ENCODE measurements around the gene GDAP1L1. TPM values are rescaled to one million over a fixed set of nuclear protein-coding genes. Genes with fewer than 3 reads are reported as not detected.
"Not testable (repeated sequence)": the region's sequence is repeated elsewhere in the genome, so short reads cannot be mapped to it uniquely, and the experiment has no call there.

GDAP1L1 gene
- total RNA-seq, 1 donor from 2014 or later: not detected

DNA sequence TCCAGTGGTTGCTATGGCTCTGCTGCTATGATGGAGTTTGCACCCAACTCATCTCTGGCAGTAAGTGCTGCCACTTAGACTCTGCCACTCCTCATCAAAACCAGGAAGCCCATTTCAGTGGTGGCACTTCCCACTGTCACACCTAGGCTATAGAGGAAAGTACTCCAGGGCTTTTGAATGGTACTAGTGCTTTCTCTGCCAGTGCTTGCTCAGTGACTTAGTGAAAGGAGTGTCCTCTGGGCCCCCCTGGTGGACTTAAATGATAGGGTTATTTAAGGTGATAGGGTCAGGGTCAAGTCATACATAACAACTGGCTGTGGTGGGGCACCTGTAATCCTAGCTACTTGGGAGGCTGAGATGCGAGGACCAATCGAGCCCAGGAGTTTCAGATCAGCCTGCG is 41.1 kb downstream of the GDAP1L1 start:
- DNase-seq (ENCODE audit: extremely low spot score in 2 of 2): no peak
- H3K27ac ChIP-seq: no peak overlapping the region
- H3K4me1 ChIP-seq: no peaks in the 10 kb centered on the region
- no peaks in the 10 kb centered on the region for H3K36me3 ChIP-seq
- no peak overlapping the region for H3K4me3 ChIP-seq
- H3K9me3 ChIP-seq: peaks cover 4% of the 10 kb centered on the region
- intact Hi-C loops (cut with DNase I): no loop called here
- TF ChIP-seq, protein P1, sequence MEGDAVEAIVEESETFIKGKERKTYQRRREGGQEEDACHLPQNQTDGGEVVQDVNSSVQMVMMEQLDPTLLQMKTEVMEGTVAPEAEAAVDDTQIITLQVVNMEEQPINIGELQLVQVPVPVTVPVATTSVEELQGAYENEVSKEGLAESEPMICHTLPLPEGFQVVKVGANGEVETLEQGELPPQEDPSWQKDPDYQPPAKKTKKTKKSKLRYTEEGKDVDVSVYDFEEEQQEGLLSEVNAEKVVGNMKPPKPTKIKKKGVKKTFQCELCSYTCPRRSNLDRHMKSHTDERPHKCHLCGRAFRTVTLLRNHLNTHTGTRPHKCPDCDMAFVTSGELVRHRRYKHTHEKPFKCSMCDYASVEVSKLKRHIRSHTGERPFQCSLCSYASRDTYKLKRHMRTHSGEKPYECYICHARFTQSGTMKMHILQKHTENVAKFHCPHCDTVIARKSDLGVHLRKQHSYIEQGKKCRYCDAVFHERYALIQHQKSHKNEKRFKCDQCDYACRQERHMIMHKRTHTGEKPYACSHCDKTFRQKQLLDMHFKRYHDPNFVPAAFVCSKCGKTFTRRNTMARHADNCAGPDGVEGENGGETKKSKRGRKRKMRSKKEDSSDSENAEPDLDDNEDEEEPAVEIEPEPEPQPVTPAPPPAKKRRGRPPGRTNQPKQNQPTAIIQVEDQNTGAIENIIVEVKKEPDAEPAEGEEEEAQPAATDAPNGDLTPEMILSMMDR (IDR thresholded peaks at IDR 0.05): no peak
- TF ChIP-seq POLR2AphosphoS5 (IDR thresholded peaks at IDR 0.05; ENCODE audit: insufficient read depth in 1 of 2, low read depth in 1 of 2) (no peak), POLR2A (IDR thresholded peaks at IDR 0.05) (no peak)
- no peaks in the 10 kb centered on the region for H3K27me3 ChIP-seq

GRCh38 chr20:44291754-44292153 is 44.6 kb downstream of the GDAP1L1 start:
- peaks cover 4% of the 10 kb centered on the region for H3K9me3 ChIP-seq
- H3K4me1 ChIP-seq: no peaks in the 10 kb centered on the region
- no peak for TF ChIP-seq POLR2AphosphoS5 (IDR thresholded peaks at IDR 0.05; ENCODE audit: insufficient read depth in 1 of 2, low read depth in 1 of 2)
- TF ChIP-seq, protein P1 (IDR thresholded peaks at IDR 0.05): no peak
- TF ChIP-seq POLR2A (IDR thresholded peaks at IDR 0.05): no peak
- intact Hi-C loops (cut with DNase I): no loop called here
- H3K4me3 ChIP-seq: no peak overlapping the region
- no peaks in the 10 kb centered on the region for H3K36me3 ChIP-seq
- no peak overlapping the region for H3K27ac ChIP-seq
- DNase-seq (ENCODE audit: extremely low spot score in 2 of 2): no peak
- no peaks in the 10 kb centered on the region for H3K27me3 ChIP-seq

DNA sequence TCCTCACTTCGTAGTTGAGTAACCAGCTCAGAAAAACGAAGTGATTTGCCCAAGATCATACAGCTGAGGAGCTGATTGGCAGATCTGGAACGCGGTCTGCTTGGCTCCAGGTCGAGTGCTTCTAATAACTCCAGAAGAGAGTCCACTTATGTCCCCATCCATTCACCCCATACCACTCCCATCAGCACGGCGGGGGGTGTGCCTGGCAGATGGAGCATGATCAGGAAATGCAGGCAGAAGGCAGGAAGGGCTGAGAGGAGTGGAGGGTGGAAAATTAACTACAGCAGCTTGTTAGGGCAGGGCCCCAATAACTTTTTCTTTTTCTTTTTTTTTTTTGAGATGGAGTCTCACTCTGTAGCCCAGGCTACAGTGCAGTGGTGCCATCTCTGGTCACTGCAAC is 48.9 kb downstream of the GDAP1L1 start:
- H3K27me3 ChIP-seq: no peaks in the 10 kb centered on the region
- no peaks in the 10 kb centered on the region for H3K36me3 ChIP-seq
- H3K4me1 ChIP-seq: no peaks in the 10 kb centered on the region
- DNase-seq (ENCODE audit: extremely low spot score in 2 of 2): no peak
- H3K9me3 ChIP-seq: no peaks in the 10 kb centered on the region
- TF ChIP-seq POLR2A (IDR thresholded peaks at IDR 0.05) (no peak), POLR2AphosphoS5 (IDR thresholded peaks at IDR 0.05; ENCODE audit: insufficient read depth in 1 of 2, low read depth in 1 of 2) (no peak)
- TF ChIP-seq, protein P1 (IDR thresholded peaks at IDR 0.05): no peak
- intact Hi-C loops (cut with DNase I): no loop called here
- H3K4me3 ChIP-seq: no peak overlapping the region
- no peak overlapping the region for H3K27ac ChIP-seq

DNA sequence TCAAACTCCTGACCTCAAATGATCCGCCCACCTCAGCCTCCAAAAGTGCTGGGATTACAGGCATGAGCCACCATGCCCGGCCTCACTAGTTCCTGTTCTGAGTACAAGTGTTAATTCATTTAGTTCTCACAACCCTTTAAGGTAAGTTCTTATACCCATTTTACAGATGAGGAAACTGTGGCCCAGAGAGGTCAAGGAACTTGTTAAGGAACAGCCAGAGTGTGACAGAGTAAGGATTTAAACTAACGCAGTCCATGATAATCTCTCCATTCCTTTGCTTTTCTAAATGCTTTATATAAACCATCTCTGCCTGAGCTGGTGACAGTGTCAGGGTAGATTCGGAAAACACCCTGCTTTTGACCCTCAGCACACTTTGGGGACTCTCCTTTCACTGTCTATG is 50.6 kb downstream of the GDAP1L1 start:
- Histone ChIP-seq H3K4me3 (no peak overlapping the region), H3K4me1 (no peaks in the 10 kb centered on the region), H3K36me3 (no peaks in the 10 kb centered on the region), H3K27me3 (no peaks in the 10 kb centered on the region), H3K9me3 (no peaks in the 10 kb centered on the region), H3K27ac (no peak overlapping the region)
- TF ChIP-seq, protein P1 (IDR thresholded peaks at IDR 0.05): no peak
- TF ChIP-seq POLR2A (IDR thresholded peaks at IDR 0.05) (no peak), POLR2AphosphoS5 (IDR thresholded peaks at IDR 0.05; ENCODE audit: insufficient read depth in 1 of 2, low read depth in 1 of 2) (no peak)
- no peak for DNase-seq (ENCODE audit: extremely low spot score in 2 of 2)
- intact Hi-C loops (cut with DNase I): no loop called here

DNA sequence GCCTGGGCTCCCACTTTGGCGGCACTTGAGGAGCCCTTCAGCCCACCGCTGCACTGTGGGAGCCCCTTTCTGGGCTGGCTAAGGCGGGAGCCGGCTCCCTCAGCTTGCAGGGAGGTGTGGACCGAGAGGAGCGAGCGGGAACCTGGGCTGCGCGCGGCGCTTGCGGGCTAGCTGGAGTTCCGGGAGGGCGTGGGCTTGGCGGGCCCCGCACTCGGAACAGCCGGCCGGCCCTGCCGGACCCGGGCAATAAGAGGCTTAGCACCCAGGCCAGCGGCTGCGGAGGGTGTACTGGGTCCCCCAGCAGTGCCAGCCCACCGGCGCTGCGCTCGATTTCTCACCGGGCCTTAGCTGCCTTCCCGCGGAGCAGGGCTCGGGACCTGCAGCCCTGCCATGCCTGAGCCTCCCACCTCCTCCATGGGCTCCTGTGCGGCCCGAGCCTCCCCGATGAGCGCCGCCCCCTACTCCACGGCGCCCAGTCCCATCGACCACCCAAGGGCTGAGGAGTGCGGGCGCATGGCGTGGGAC is 52.0 kb downstream of the GDAP1L1 start:
- DNase-seq (ENCODE audit: extremely low spot score in 2 of 2); intact Hi-C loops (cut with DNase I); H3K27ac ChIP-seq; H3K36me3 ChIP-seq; H3K27me3 ChIP-seq; H3K4me1 ChIP-seq; H3K4me3 ChIP-seq; H3K9me3 ChIP-seq: not testable (repeated sequence)

All from vagina (tissue), 2 donors.